ENCODE measurements around the gene PMM2.
"Not testable (repeated sequence)": the region's sequence is repeated elsewhere in the genome, so short reads cannot be mapped to it uniquely, and the experiment has no call there.

PMM2 gene

GRCh38 chr16:8797364-8798173, at the start of gene PMM2, which contains the start of gene TMEM186:
PMM2 (plus strand) TSS chr16:8797839; CDS start chr16:8797883, 44 bp downstream.
TMEM186 (minus strand) TSS chr16:8797639; CDS start chr16:8797614, 25 bp downstream.
- H3K9ac ChIP-seq (ENCODE audit: low read length): peak within 1 kb of the TSS; percentile 90
- peak within 1 kb of the TSS; percentile 79 for H3K27ac ChIP-seq (ENCODE audit: low read depth, low read length)
- peaks cover 12% of the 10 kb centered on the region for H3K4me1 ChIP-seq (ENCODE audit: control insufficient read depth, insufficient read depth, low read length)
- no peaks in the 10 kb centered on the region for H3K36me3 ChIP-seq (ENCODE audit: control insufficient read depth, insufficient read depth, low read length)
- peak within 1 kb of the TSS; percentile 97 for H3K4me3 ChIP-seq (ENCODE audit: low read length)
- H3K27me3 ChIP-seq (ENCODE audit: control insufficient read depth, insufficient read depth, low read length): no peaks in the 10 kb centered on the region

- H3K9ac ChIP-seq (ENCODE audit: low read length); H3K36me3 ChIP-seq (ENCODE audit: control insufficient read depth, insufficient read depth, low read length); H3K27ac ChIP-seq (ENCODE audit: low read depth, low read length); H3K4me3 ChIP-seq (ENCODE audit: low read length); H3K4me1 ChIP-seq (ENCODE audit: control insufficient read depth, insufficient read depth, low read length); H3K27me3 ChIP-seq (ENCODE audit: control insufficient read depth, insufficient read depth, low read length): not testable (repeated sequence)
Measured at GRCh38 chr16:8748944-8749343, 48.7 kb upstream of the PMM2 start.

GRCh38 chr16:8751481-8752311, 45.9 kb upstream of the PMM2 start:
- Histone ChIP-seq H3K4me1 (ENCODE audit: control insufficient read depth, insufficient read depth, low read length) (peaks cover 3% of the 10 kb centered on the region), H3K27ac (ENCODE audit: low read depth, low read length) (no peak overlapping the region), H3K4me3 (ENCODE audit: low read length) (no peak overlapping the region), H3K27me3 (ENCODE audit: control insufficient read depth, insufficient read depth, low read length) (no peaks in the 10 kb centered on the region), H3K36me3 (ENCODE audit: control insufficient read depth, insufficient read depth, low read length) (no peaks in the 10 kb centered on the region), H3K9ac (ENCODE audit: low read length) (no peak overlapping the region)

- no peak overlapping the region for H3K9ac ChIP-seq (ENCODE audit: low read length)
- H3K36me3 ChIP-seq (ENCODE audit: control insufficient read depth, insufficient read depth, low read length): no peaks in the 10 kb centered on the region
- no peak overlapping the region for H3K4me3 ChIP-seq (ENCODE audit: low read length)
- H3K27me3 ChIP-seq (ENCODE audit: control insufficient read depth, insufficient read depth, low read length): no peaks in the 10 kb centered on the region
- no peak overlapping the region for H3K27ac ChIP-seq (ENCODE audit: low read depth, low read length)
- H3K4me1 ChIP-seq (ENCODE audit: control insufficient read depth, insufficient read depth, low read length): peaks cover 3% of the 10 kb centered on the region
Measured at GRCh38 chr16:8752706-8753105, 44.9 kb upstream of the PMM2 start.

- Histone ChIP-seq H3K27ac (ENCODE audit: low read depth, low read length) (no peak overlapping the region), H3K27me3 (ENCODE audit: control insufficient read depth, insufficient read depth, low read length) (no peaks in the 10 kb centered on the region), H3K4me3 (ENCODE audit: low read length) (no peak overlapping the region), H3K4me1 (ENCODE audit: control insufficient read depth, insufficient read depth, low read length) (peaks cover 3% of the 10 kb centered on the region), H3K36me3 (ENCODE audit: control insufficient read depth, insufficient read depth, low read length) (no peaks in the 10 kb centered on the region), H3K9ac (ENCODE audit: low read length) (no peak overlapping the region)
Measured at GRCh38 chr16:8753416-8754054, 44.1 kb upstream of the PMM2 start.

GRCh38 chr16:8756755-8757154, 40.9 kb upstream of the PMM2 start:
- H3K4me1 ChIP-seq (ENCODE audit: control insufficient read depth, insufficient read depth, low read length): peaks cover 1% of the 10 kb centered on the region
- no peak overlapping the region for H3K4me3 ChIP-seq (ENCODE audit: low read length)
- no peak overlapping the region for H3K27ac ChIP-seq (ENCODE audit: low read depth, low read length)
- H3K27me3 ChIP-seq (ENCODE audit: control insufficient read depth, insufficient read depth, low read length): no peaks in the 10 kb centered on the region
- no peak overlapping the region for H3K9ac ChIP-seq (ENCODE audit: low read length)
- H3K36me3 ChIP-seq (ENCODE audit: control insufficient read depth, insufficient read depth, low read length): no peaks in the 10 kb centered on the region

- H3K4me3 ChIP-seq (ENCODE audit: low read length): no peak overlapping the region
- no peaks in the 10 kb centered on the region for H3K27me3 ChIP-seq (ENCODE audit: control insufficient read depth, insufficient read depth, low read length)
- no peaks in the 10 kb centered on the region for H3K36me3 ChIP-seq (ENCODE audit: control insufficient read depth, insufficient read depth, low read length)
- no peak overlapping the region for H3K9ac ChIP-seq (ENCODE audit: low read length)
- no peaks in the 10 kb centered on the region for H3K4me1 ChIP-seq (ENCODE audit: control insufficient read depth, insufficient read depth, low read length)
- H3K27ac ChIP-seq (ENCODE audit: low read depth, low read length): no peak overlapping the region
Measured at GRCh38 chr16:8758022-8758421, 39.6 kb upstream of the PMM2 start.

GRCh38 chr16:8760021-8760420, 37.6 kb upstream of the PMM2 start:
- Histone ChIP-seq H3K27me3 (ENCODE audit: control insufficient read depth, insufficient read depth, low read length) (no peaks in the 10 kb centered on the region), H3K36me3 (ENCODE audit: control insufficient read depth, insufficient read depth, low read length) (no peaks in the 10 kb centered on the region), H3K9ac (ENCODE audit: low read length) (no peak overlapping the region), H3K27ac (ENCODE audit: low read depth, low read length) (no peak overlapping the region), H3K4me3 (ENCODE audit: low read length) (no peak overlapping the region), H3K4me1 (ENCODE audit: control insufficient read depth, insufficient read depth, low read length) (no peaks in the 10 kb centered on the region)

- H3K27ac ChIP-seq (ENCODE audit: low read depth, low read length): no peak overlapping the region
- H3K36me3 ChIP-seq (ENCODE audit: control insufficient read depth, insufficient read depth, low read length): peaks cover 1% of the 10 kb centered on the region
- H3K4me1 ChIP-seq (ENCODE audit: control insufficient read depth, insufficient read depth, low read length): no peaks in the 10 kb centered on the region
- H3K4me3 ChIP-seq (ENCODE audit: low read length): no peak overlapping the region
- no peak overlapping the region for H3K9ac ChIP-seq (ENCODE audit: low read length)
- H3K27me3 ChIP-seq (ENCODE audit: control insufficient read depth, insufficient read depth, low read length): no peaks in the 10 kb centered on the region
Measured at GRCh38 chr16:8761078-8761477, 36.6 kb upstream of the PMM2 start.

GRCh38 chr16:8762254-8762653, 35.4 kb upstream of the PMM2 start:
- Histone ChIP-seq H3K9ac (ENCODE audit: low read length) (no peak overlapping the region), H3K4me3 (ENCODE audit: low read length) (no peak overlapping the region), H3K27ac (ENCODE audit: low read depth, low read length) (no peak overlapping the region), H3K36me3 (ENCODE audit: control insufficient read depth, insufficient read depth, low read length) (peaks cover 2% of the 10 kb centered on the region), H3K4me1 (ENCODE audit: control insufficient read depth, insufficient read depth, low read length) (no peaks in the 10 kb centered on the region), H3K27me3 (ENCODE audit: control insufficient read depth, insufficient read depth, low read length) (no peaks in the 10 kb centered on the region)

GRCh38 chr16:8763083-8763482, 34.6 kb upstream of the PMM2 start:
- Histone ChIP-seq H3K4me3 (ENCODE audit: low read length) (no peak overlapping the region), H3K27ac (ENCODE audit: low read depth, low read length) (no peak overlapping the region), H3K9ac (ENCODE audit: low read length) (no peak overlapping the region), H3K4me1 (ENCODE audit: control insufficient read depth, insufficient read depth, low read length) (no peaks in the 10 kb centered on the region), H3K27me3 (ENCODE audit: control insufficient read depth, insufficient read depth, low read length) (no peaks in the 10 kb centered on the region), H3K36me3 (ENCODE audit: control insufficient read depth, insufficient read depth, low read length) (peaks cover 2% of the 10 kb centered on the region)

- Histone ChIP-seq H3K36me3 (ENCODE audit: control insufficient read depth, insufficient read depth, low read length) (peaks cover 2% of the 10 kb centered on the region), H3K4me1 (ENCODE audit: control insufficient read depth, insufficient read depth, low read length) (no peaks in the 10 kb centered on the region), H3K27me3 (ENCODE audit: control insufficient read depth, insufficient read depth, low read length) (no peaks in the 10 kb centered on the region), H3K4me3 (ENCODE audit: low read length) (no peak overlapping the region), H3K27ac (ENCODE audit: low read depth, low read length) (no peak overlapping the region), H3K9ac (ENCODE audit: low read length) (no peak overlapping the region)
Measured at GRCh38 chr16:8763899-8764298, 33.7 kb upstream of the PMM2 start.

Data from rectal smooth muscle tissue (tissue), 1 donor.